A549 (cell line): ENCODE data around the gene LTBP3. TPM values are rescaled to one million over a fixed set of nuclear protein-coding genes. Genes with fewer than 3 reads are reported as not detected.
A peak's percentile ranks its signal among the peaks of the same experiment; 100 is the strongest.

Experiments used
- ATAC-seq, 2 experiments: fragments of 200-7000 bp in 1 of 2; fragments of >200 bp in 1 of 2; cut with Nextera tagmentation in 1 of 2; cut with Tn5 transposase in 1 of 2; 3 replicates each; pipeline versions ENCODE4 v1.8.0 to v1.9.1; 2018 to 2020; ENCODE audit warnings: mild to moderate bottlenecking in 1 of 2, moderate library complexity in 1 of 2
- CTCF ChIA-PET: fragments of 300-600 bp; sonication (Branson Sonifier 250); formaldehyde crosslinking; extraction: SDS; loops from one replicate; lab custom pipeline; 2021; ENCODE audit warnings: antibody characterized with exemption, inconsistent platforms; lab: Yijun Ruan, JAX
- POLR2A ChIA-PET: fragments of 350-600 bp; formaldehyde crosslinking; extraction: SDS; loops from one replicate; lab custom pipeline; 2021; ENCODE audit warnings: antibody characterized with exemption, inconsistent platforms; lab: Yijun Ruan, JAX
- DNase-seq, 2 experiments: peaks; one replicate each; pipeline versions ENCODE4 v3.0.0 to v3.0.0-alpha.2; 2011 to 2016; ENCODE audit warnings: low read depth in 1 of 2, low spot score in 1 of 2
- FAIRE-seq: peaks from 2 replicates; lab custom pipeline; 2011; peaks lifted over from hg19 to GRCh38; lab: Jason Lieb, UNC
- H3K27ac ChIP-seq, 2 experiments: fragments of >200 bp; sonication (Bioruptor Twin); formaldehyde crosslinking; 3 replicates each; pipeline ENCODE4 v1.5.1; 2016 to 2017
- H3K4me1 ChIP-seq: fragments of >200 bp; sonication (Bioruptor Twin); formaldehyde crosslinking; 3 replicates; pipeline ENCODE4 v1.6.1; 2016
- H3K4me2 ChIP-seq: fragments of >200 bp; sonication (Bioruptor Twin); formaldehyde crosslinking; 3 replicates; pipeline ENCODE4 v1.6.1; 2016
- H3K4me3 ChIP-seq: fragments of >200 bp; sonication (Bioruptor Twin); formaldehyde crosslinking; 3 replicates; pipeline ENCODE4 v1.5.1; 2016
- H3K9me3 ChIP-seq: fragments of >200 bp; sonication (Bioruptor Twin); formaldehyde crosslinking; 3 replicates; pipeline ENCODE4 v1.6.1; 2016
- CBX2 ChIP-seq: fragments of 200-600 bp; sonication (generic); IDR thresholded peaks from 2 replicates; pipeline ENCODE4 v1.6.1; 2016; ENCODE audit warnings: low read depth, mild to moderate bottlenecking, borderline replicate concordance
- CEBPB ChIP-seq, 2 experiments: fragments of >200 bp in 1 of 2; sonication (Bioruptor Twin) in 1 of 2; formaldehyde crosslinking in 1 of 2; IDR thresholded peaks; 2 replicates each; pipeline ENCODE4 v1.6.1; 2012 to 2016
- CHD2 ChIP-seq: fragments of 150-350 bp; IDR thresholded peaks from 2 replicates; pipeline ENCODE4 v1.6.1; 2014; ENCODE audit warnings: low read length; ENCODE audit not compliant: partially characterized antibody
- CHD4 ChIP-seq: fragments of 200-600 bp; sonication (generic); IDR thresholded peaks from 2 replicates; pipeline ENCODE4 v1.6.1; 2016; ENCODE audit warnings: antibody characterized with exemption, mild to moderate bottlenecking, borderline replicate concordance
- CTCF ChIP-seq: fragments of >200 bp; sonication (Bioruptor Twin); formaldehyde crosslinking; IDR thresholded peaks from 3 replicates; pipeline ENCODE4 v1.5.1; 2016
- EHF ChIP-seq: fragments of 250-450 bp; sonication (Bioruptor Pico); IDR thresholded peaks from 2 replicates; pipeline ENCODE4 v1.5.0; 2020; ENCODE audit warnings: mild to moderate bottlenecking
- EP300 ChIP-seq, 2 experiments: fragments of >200 bp; sonication (Bioruptor Twin); formaldehyde crosslinking; IDR thresholded peaks; 2 replicates in 1 of 2; 3 replicates in 1 of 2; pipeline ENCODE4 v1.6.1; 2016 to 2017
- GATA3 ChIP-seq: IDR thresholded peaks from 2 replicates; pipeline ENCODE4 v1.6.1; 2012; ENCODE audit warnings: borderline replicate concordance
- HEYL ChIP-seq: fragments of 250-450 bp; sonication (Bioruptor Pico); IDR thresholded peaks from 2 replicates; pipeline ENCODE4 v1.8.0; 2021; ENCODE audit warnings: mild to moderate bottlenecking, moderate library complexity
- HOXA7 ChIP-seq: fragments of 250-450 bp; sonication (Bioruptor Pico); IDR thresholded peaks from 2 replicates; pipeline ENCODE4 v1.5.0; 2020; ENCODE audit warnings: mild to moderate bottlenecking, moderate library complexity
- HOXB13 ChIP-seq: fragments of 250-450 bp; sonication (Bioruptor Pico); IDR thresholded peaks from 2 replicates; pipeline ENCODE4 v1.5.0; 2020; ENCODE audit warnings: low read depth, mild to moderate bottlenecking, moderate library complexity
- JUN ChIP-seq, 2 experiments: fragments of >200 bp; sonication (Bioruptor Twin); formaldehyde crosslinking; IDR thresholded peaks; 2 replicates in 1 of 2; 3 replicates in 1 of 2; pipeline ENCODE4 v1.6.1; 2016 to 2017
- KDM1A ChIP-seq: fragments of 200-600 bp; sonication (generic); IDR thresholded peaks from 2 replicates; pipeline ENCODE4 v1.6.1; 2016; ENCODE audit warnings: low read depth, mild to moderate bottlenecking
- MAFK ChIP-seq: fragments of 450-650 bp; IDR thresholded peaks from 2 replicates; pipeline ENCODE4 v1.6.1; 2014; ENCODE audit not compliant: partially characterized antibody
- NFE2L2 ChIP-seq: fragments of 150-350 bp; conservative IDR thresholded peaks from 2 replicates; pipeline ENCODE4 v1.6.1; 2014; ENCODE audit warnings: low read length
- NPAS2 ChIP-seq: fragments of 250-450 bp; sonication (Bioruptor Pico); IDR thresholded peaks from 2 replicates; pipeline ENCODE4 v1.8.0; 2022; ENCODE audit warnings: mild to moderate bottlenecking, moderate library complexity, borderline replicate concordance
- PBX3 ChIP-seq: IDR thresholded peaks from 2 replicates; pipeline ENCODE4 v1.6.1; 2012
- RCOR1 ChIP-seq: fragments of 150-350 bp; IDR thresholded peaks from 2 replicates; pipeline ENCODE4 v1.6.1; 2014; ENCODE audit warnings: antibody characterized with exemption, low read length, low read depth
- SREBF2 ChIP-seq: fragments of 450-650 bp; IDR thresholded peaks from 2 replicates; pipeline ENCODE4 v1.6.1; 2014; ENCODE audit warnings: mild to moderate bottlenecking, moderate library complexity
- TP53 ChIP-seq: fragments of 250-450 bp; sonication (Bioruptor Pico); IDR thresholded peaks from 2 replicates; pipeline ENCODE4 v1.5.0; 2021; ENCODE audit warnings: mild to moderate bottlenecking, moderate library complexity
- USF2 ChIP-seq: fragments of 450-650 bp; IDR thresholded peaks from 2 replicates; pipeline ENCODE4 v1.6.1; 2014; ENCODE audit warnings: antibody characterized with exemption
- ZC3H11A ChIP-seq: fragments of 450-650 bp; IDR thresholded peaks from 2 replicates; pipeline ENCODE4 v1.6.1; 2014; ENCODE audit warnings: antibody characterized with exemption, mild to moderate bottlenecking
- ZSCAN20 ChIP-seq: fragments of 250-450 bp; sonication (Bioruptor Pico); IDR thresholded peaks from 2 replicates; pipeline ENCODE4 v1.8.0; 2022; ENCODE audit warnings: mild to moderate bottlenecking, moderate library complexity
- WGBS: methylation state at CpG from one replicate; pipeline ENCODE4 v1.1.6; 2017; ENCODE audit errors: missing lambda C conversion rate; 5-methylcytosine and 5-hydroxymethylcytosine counted together
- polyA plus RNA-seq, 4 experiments: library from polyadenylated mRNA; depleted of rRNA in 3 of 4; stranded (reverse); fragments of >200 nt; fragmentation: RNase III in 1 of 4; extraction: RNeasy Plus Mini Kit Qiagen cat#74134 plus additional on column Dnase treatment in 1 of 4; gene quantifications; 2 replicates in 3 of 4; 3 replicates in 1 of 4; pipeline ENCODE4 v1.2.3, GENCODE V29; 2011 to 2017
- TF ChIP-seq, protein P1 (sequence below): IDR thresholded peaks from 2 replicates; pipeline ENCODE4 v1.6.1; 2012; ENCODE audit warnings: low read depth, borderline replicate concordance
- TF ChIP-seq, protein P2 (sequence below): fragments of >200 bp; sonication (Bioruptor Twin); formaldehyde crosslinking; IDR thresholded peaks from 2 replicates; pipeline ENCODE4 v1.6.1; 2016

The LTBP3 gene
- polyA plus RNA-seq, 2 of the 4 experiments (the other 2 are of a cell fraction) = 28.6 to 123 TPM

- DNase-seq (no peak), FAIRE-seq (no peak), ATAC-seq (no peak)
- peak overlapping the region; percentile 77 for H3K4me2 ChIP-seq
- CTCF ChIA-PET = interaction anchor here (0.6 to 30.0 kb wide), 7 partner anchors 8 to 124 kb away, joined by 3 to 947 read pairs (median 5); no protein-coding TSS in a partner anchor
- H3K9me3 ChIP-seq = no peaks in the 10 kb centered on the region
- H3K27ac ChIP-seq = peak overlapping the region; percentile 98 to 100
- 73% methylated on average over 3 of the region's 3 CpGs for WGBS
- H3K4me3 ChIP-seq = peak overlapping the region; percentile 8; the same call in 1 of the 3 replicates
- TF ChIP-seq MAFK = no peak
- no peak for TF ChIP-seq CEBPB (IDR thresholded peaks at IDR 0.05)
- TF ChIP-seq, protein P1, sequence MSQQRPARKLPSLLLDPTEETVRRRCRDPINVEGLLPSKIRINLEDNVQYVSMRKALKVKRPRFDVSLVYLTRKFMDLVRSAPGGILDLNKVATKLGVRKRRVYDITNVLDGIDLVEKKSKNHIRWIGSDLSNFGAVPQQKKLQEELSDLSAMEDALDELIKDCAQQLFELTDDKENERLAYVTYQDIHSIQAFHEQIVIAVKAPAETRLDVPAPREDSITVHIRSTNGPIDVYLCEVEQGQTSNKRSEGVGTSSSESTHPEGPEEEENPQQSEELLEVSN = no peak
- TF ChIP-seq CHD4 = no peak
- no peak for TF ChIP-seq CBX2
- TF ChIP-seq CHD2 = no peak
- POLR2A ChIA-PET = interaction anchor here (1.2 to 26.7 kb wide), 6 partner anchors 12 to 71 kb away, joined by 4 to 1006 read pairs (median 58); partner anchors contain the start of genes MALAT1 and NEAT1
- H3K4me1 ChIP-seq = peaks cover 94% of the 10 kb centered on the region
Measured at GRCh38 chr11:65491163-65491465, 67.0 kb downstream of the LTBP3 start.

DNA sequence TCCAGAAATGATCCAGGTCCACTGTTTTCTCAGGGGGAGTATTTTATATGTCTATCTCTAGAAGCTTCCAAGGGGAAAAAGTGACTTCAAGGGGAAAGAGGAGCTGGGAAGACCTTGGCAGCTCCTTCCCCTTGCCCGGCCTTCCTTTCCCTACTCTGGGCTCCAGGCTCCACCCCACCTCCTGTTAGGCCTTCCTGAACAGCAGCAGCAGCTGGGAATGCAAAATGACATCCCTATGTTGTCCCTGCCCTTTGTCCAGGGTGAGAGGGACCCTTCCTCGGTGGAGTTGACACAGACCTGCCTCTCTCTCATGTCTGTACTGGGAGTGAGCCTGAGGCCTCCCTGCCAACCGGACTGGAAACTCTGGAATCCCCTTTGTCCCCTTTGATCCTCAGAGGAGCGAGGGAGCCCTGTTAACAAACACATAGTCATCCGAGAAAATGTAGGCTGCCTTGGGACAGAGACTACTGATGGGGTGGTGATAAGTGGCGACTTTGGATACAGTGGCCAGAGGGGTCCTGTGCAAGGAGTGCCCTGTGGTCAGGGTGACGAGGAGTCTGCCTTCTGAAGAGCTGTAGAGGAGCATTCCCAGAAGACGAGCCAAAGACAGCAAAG, 68.3 kb downstream of the LTBP3 start:
- ChIA-PET CTCF (interaction anchor here (1.0 to 30.0 kb wide), 5 partner anchors 8 to 42 kb away, joined by 3 to 947 read pairs (median 3); partner anchors contain the start of gene MALAT1), POLR2A (interaction anchor here (2.1 to 26.7 kb wide), 4 partner anchors 11 to 66 kb away, joined by 7 to 1006 read pairs (median 266); partner anchors contain the start of genes MALAT1 and NEAT1)
- 49% methylated on average over 8 of the region's 8 CpGs for WGBS
- Histone ChIP-seq H3K9me3 (no peaks in the 10 kb centered on the region), H3K27ac (peak overlapping the region; percentile 98 to 100), H3K4me3 (no peak overlapping the region), H3K4me2 (peak overlapping the region; percentile 77), H3K4me1 (peaks cover 97% of the 10 kb centered on the region)
- TF ChIP-seq TP53 (CRISPR knock-in tag) = 0 out of 2 replicates have a peak, but pooled peaks have one; percentile 31
- no peak for TF ChIP-seq ZC3H11A
- DNase-seq (peak in 1 of 2 experiments; percentile 40), ATAC-seq (no peak), FAIRE-seq (no peak)

GRCh38 chr11:65489035-65489705, 69.0 kb downstream of the LTBP3 start:
- ATAC-seq = peak; percentile 6 to 7; a peak in 5 of 6 replicates
- Histone ChIP-seq H3K4me3 (no peak overlapping the region), H3K4me2 (peak overlapping the region; percentile 77), H3K9me3 (no peaks in the 10 kb centered on the region), H3K4me1 (peaks cover 95% of the 10 kb centered on the region), H3K27ac (peak overlapping the region; percentile 98 to 100)
- ChIA-PET CTCF (interaction anchor here (0.9 to 30.0 kb wide), 7 partner anchors 8 to 73 kb away, joined by 3 to 947 read pairs (median 4); partner anchors contain the start of gene MALAT1), POLR2A (interaction anchor here (1.4 to 26.7 kb wide), 5 partner anchors 11 to 66 kb away, joined by 5 to 1006 read pairs (median 36); partner anchors contain the start of genes MALAT1 and NEAT1)
- FAIRE-seq = no peak
- DNase-seq = peak in 1 of 2 experiments; percentile 84
- 13% methylated on average over 9 of the region's 10 CpGs for WGBS
- TF ChIP-seq NPAS2 (CRISPR knock-in tag) = no peak
- no peak for TF ChIP-seq CHD2
- TF ChIP-seq JUN (IDR thresholded peaks at IDR 0.05) = peak in 1 of 2 experiments; percentile 41; a peak in 1 of 5 replicates
- no peak for TF ChIP-seq ZC3H11A
- peak; percentile 59 for TF ChIP-seq EHF (CRISPR knock-in tag)
- TF ChIP-seq, protein P1 = no peak
- TF ChIP-seq PBX3 = no peak
- peak; percentile 64 for TF ChIP-seq HOXB13 (CRISPR knock-in tag)
- no peak for TF ChIP-seq SREBF2
- peak; percentile 54; the same call in 1 of the 2 replicates for TF ChIP-seq GATA3
- no peak for TF ChIP-seq RCOR1
- TF ChIP-seq ZSCAN20 (CRISPR knock-in tag) = no peak
- no peak for TF ChIP-seq CTCF
- TF ChIP-seq NFE2L2 = no peak
- TF ChIP-seq HEYL (CRISPR knock-in tag) = 0 out of 2 replicates have a peak, but pooled peaks have one; percentile 8
- no peak for TF ChIP-seq KDM1A
- TF ChIP-seq, protein P2, sequence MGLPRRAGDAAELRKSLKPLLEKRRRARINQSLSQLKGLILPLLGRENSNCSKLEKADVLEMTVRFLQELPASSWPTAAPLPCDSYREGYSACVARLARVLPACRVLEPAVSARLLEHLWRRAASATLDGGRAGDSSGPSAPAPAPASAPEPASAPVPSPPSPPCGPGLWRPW = no peak
- peak in 1 of 2 experiments; percentile 47; a peak in 1 of 5 replicates for TF ChIP-seq EP300 (IDR thresholded peaks at IDR 0.05)
- no peak for TF ChIP-seq HOXA7 (CRISPR knock-in tag)
- TF ChIP-seq USF2 = peak; percentile 65; the same call in 1 of the 2 replicates
- no peak for TF ChIP-seq CBX2
